A673 (cell line): ENCODE results near the gene SETD4.

Experiments used
- CTCF ChIP-seq: fragments of 300-800, 200-600 bp; sonication (generic); conservative IDR thresholded peaks from 2 replicates; pipeline ENCODE4 v1.5.1; 2017; ENCODE audit warnings: low read depth, mild to moderate bottlenecking, antibody characterized with exemption, low read length, moderate library complexity, mixed read lengths
- EZH2 ChIP-seq: fragments of 200-600 bp; sonication (generic); IDR thresholded peaks from 2 replicates; pipeline ENCODE4 v1.6.1; 2017; ENCODE audit warnings: borderline replicate concordance, low read depth, mild to moderate bottlenecking, mixed read lengths, antibody characterized with exemption, low read length; ENCODE audit not compliant: poor library complexity, severe bottlenecking

GRCh38 chr21:36068748-36069398 is 8.5 kb upstream of the SETD4 start:
- TF ChIP-seq CTCF (no peak), EZH2 (no peak)
